HL-60 (cell line): ENCODE data around the gene SPSB3.

Experiments used
- DNase-seq, 2 experiments: peaks; one replicate each; pipeline ENCODE4 v3.0.0-alpha.2; 2010 to 2020; ENCODE audit warnings: low read depth in 1 of 2, low spot score in 1 of 2
- H3K27ac ChIP-seq: fragments of 250-450 bp; sonication (Bioruptor Pico); replicated peaks from 2 replicates; pipeline ENCODE4 v1.5.1; 2020; ENCODE audit warnings: mild to moderate bottlenecking, moderate library complexity
- H3K27me3 ChIP-seq: fragments of 250-450 bp; sonication (Bioruptor Pico); 2 replicates; pipeline ENCODE4 v1.5.1; 2021; ENCODE audit warnings: mild to moderate bottlenecking, moderate library complexity; ENCODE audit not compliant: insufficient read depth, poor library complexity, severe bottlenecking
- H3K4me3 ChIP-seq: replicated peaks from 2 replicates; pipeline ENCODE4 v1.5.1; 2011; ENCODE audit warnings: mild to moderate bottlenecking, control low read depth, low read length; ENCODE audit not compliant: insufficient read depth
- CTCF ChIP-seq: IDR thresholded peaks from one replicate; pipeline ENCODE4 v1.5.1; 2011; ENCODE audit warnings: low read length, control low read depth, inconsistent platforms; ENCODE audit not compliant: insufficient read depth
- GABPA ChIP-seq: IDR thresholded peaks from 2 replicates; pipeline ENCODE4 v1.6.1; 2012; ENCODE audit warnings: low read depth
- POLR2AphosphoS5 ChIP-seq: IDR thresholded peaks from 2 replicates; pipeline ENCODE4 v1.6.1; 2012; ENCODE audit warnings: low read depth
- SPI1 ChIP-seq: IDR thresholded peaks from 2 replicates; pipeline ENCODE4 v1.6.1; 2012; ENCODE audit warnings: low read depth, mild to moderate bottlenecking, borderline replicate concordance
- TF ChIP-seq, protein P1 (sequence below): IDR thresholded peaks from 2 replicates; pipeline ENCODE4 v1.6.1; 2012; ENCODE audit warnings: low read depth; ENCODE audit not compliant: insufficient replicate concordance

Gene SPSB3

DNA sequence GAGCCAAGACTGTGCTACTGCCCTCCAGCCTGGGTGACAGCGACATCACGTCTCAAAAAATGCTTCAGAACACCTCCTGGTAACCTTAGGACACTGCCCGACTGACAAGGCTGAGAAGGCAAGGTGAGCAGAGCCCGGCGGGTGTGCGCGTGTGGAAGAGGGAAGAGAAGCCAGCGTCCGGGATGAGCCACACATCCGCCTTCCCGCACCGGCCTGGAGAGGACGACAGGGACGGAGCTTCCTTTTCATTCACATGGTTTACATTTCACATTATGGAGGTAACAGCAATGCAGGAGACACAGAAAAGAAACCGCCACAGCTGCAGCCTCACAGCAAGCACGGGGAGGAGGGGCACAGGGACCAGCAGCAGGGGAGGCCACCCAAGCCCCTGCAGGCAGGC lies 27.7 kb upstream of the SPSB3 start:
- Histone ChIP-seq H3K27me3 (no peaks in the 10 kb centered on the region), H3K4me3 (no peak overlapping the region), H3K27ac (no peak overlapping the region)
- TF ChIP-seq, protein P1, sequence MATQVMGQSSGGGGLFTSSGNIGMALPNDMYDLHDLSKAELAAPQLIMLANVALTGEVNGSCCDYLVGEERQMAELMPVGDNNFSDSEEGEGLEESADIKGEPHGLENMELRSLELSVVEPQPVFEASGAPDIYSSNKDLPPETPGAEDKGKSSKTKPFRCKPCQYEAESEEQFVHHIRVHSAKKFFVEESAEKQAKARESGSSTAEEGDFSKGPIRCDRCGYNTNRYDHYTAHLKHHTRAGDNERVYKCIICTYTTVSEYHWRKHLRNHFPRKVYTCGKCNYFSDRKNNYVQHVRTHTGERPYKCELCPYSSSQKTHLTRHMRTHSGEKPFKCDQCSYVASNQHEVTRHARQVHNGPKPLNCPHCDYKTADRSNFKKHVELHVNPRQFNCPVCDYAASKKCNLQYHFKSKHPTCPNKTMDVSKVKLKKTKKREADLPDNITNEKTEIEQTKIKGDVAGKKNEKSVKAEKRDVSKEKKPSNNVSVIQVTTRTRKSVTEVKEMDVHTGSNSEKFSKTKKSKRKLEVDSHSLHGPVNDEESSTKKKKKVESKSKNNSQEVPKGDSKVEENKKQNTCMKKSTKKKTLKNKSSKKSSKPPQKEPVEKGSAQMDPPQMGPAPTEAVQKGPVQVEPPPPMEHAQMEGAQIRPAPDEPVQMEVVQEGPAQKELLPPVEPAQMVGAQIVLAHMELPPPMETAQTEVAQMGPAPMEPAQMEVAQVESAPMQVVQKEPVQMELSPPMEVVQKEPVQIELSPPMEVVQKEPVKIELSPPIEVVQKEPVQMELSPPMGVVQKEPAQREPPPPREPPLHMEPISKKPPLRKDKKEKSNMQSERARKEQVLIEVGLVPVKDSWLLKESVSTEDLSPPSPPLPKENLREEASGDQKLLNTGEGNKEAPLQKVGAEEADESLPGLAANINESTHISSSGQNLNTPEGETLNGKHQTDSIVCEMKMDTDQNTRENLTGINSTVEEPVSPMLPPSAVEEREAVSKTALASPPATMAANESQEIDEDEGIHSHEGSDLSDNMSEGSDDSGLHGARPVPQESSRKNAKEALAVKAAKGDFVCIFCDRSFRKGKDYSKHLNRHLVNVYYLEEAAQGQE: no peak
- TF ChIP-seq GABPA (no peak), CTCF (no peak), SPI1 (no peak), POLR2AphosphoS5 (no peak)
- no peak for DNase-seq

DNA sequence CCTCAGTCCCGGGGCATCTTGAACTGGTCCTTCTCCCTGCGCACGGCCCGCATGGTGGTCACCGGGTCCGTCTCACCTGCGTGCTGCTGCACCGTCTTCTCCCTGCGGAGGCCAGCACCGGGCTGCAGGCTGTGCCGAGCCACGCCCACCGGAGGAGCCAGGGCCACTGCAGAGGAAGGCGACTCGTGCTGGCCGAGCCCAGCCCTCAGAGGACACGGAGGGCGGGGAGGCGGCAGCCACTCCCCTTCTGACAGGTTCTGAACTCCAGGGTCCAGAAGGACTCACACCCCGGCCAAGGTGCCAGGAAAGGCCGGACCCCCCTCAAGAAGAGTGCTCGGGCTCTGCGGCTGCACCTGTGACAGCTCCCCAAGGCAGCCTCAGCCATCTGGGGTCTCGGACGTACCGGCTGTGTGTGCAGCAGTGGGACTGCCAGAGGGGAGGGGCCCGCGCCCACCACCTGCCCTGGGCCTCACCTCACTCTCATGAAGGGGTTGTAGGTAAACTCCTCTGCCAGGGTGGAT lies 27.0 kb upstream of the SPSB3 start:
- no peak overlapping the region for H3K27ac ChIP-seq
- DNase-seq: no peak
- no peak for TF ChIP-seq GABPA
- TF ChIP-seq CTCF: no peak
- TF ChIP-seq POLR2AphosphoS5: no peak
- TF ChIP-seq, protein P1: no peak
- TF ChIP-seq SPI1: no peak

DNA sequence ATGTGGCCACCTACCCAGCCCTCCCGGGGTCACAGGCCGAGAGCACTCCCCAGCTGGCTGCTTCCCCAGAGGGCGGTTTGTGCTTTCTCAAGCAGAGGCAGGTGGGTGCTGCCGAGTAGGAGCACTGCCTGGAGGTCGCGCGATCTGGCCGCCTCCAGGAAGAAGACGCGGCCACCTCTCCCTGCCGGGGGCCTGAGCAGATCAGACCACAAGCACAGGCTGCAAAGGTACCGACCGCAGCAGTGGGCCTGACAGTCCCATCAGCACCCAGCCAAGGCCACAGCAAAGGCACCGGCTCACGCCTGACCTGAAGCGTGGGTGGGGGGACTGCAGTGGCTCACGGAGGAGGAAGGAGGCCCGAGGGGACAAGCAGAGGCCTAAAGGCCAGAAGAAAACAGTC lies 26.3 kb upstream of the SPSB3 start:
- H3K27me3 ChIP-seq: no peaks in the 10 kb centered on the region
- no peak for DNase-seq
- TF ChIP-seq CTCF (no peak), SPI1 (no peak), POLR2AphosphoS5 (no peak), GABPA (no peak)
- TF ChIP-seq, protein P1: no peak

More for the DNA sequence above, 27.0 kb upstream of the SPSB3 start:
- Histone ChIP-seq H3K4me3 (no peak overlapping the region), H3K27me3 (no peaks in the 10 kb centered on the region)

More for the DNA sequence above, 26.3 kb upstream of the SPSB3 start:
- H3K4me3 ChIP-seq: no peak overlapping the region
- H3K27ac ChIP-seq: no peak overlapping the region
